Measurements from ENCODE around the gene NDUFA11.

DNA sequence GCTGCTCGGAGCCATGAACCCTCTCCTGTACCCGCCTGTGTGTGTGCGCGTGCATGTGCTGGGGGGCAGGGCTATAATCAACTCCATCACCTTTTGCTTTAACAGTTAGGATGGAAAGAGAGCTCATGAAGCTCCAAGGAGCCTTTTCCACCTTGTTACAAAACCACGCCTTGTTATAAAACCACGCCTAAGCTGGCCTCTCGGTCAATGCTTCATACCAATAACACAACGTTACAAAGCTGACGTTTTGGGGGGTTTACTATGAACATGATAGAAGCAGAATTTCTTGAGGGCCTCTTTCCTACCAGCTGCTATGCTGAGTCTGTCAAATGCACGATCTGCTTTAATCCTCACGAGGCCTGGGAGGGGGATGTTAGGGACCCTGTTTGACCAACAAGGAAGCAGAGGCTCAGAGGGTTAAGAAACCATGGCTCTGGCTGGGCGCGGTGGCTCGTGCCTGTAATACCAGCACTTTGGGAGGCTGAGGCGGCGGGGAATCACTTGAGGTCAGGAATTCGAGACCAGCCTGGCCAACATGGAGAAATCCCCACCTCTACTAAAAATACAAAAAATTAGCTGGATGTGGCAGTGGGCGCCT is 22.3 kb upstream of the NDUFA11 start:
- TF ChIP-seq, protein P1, sequence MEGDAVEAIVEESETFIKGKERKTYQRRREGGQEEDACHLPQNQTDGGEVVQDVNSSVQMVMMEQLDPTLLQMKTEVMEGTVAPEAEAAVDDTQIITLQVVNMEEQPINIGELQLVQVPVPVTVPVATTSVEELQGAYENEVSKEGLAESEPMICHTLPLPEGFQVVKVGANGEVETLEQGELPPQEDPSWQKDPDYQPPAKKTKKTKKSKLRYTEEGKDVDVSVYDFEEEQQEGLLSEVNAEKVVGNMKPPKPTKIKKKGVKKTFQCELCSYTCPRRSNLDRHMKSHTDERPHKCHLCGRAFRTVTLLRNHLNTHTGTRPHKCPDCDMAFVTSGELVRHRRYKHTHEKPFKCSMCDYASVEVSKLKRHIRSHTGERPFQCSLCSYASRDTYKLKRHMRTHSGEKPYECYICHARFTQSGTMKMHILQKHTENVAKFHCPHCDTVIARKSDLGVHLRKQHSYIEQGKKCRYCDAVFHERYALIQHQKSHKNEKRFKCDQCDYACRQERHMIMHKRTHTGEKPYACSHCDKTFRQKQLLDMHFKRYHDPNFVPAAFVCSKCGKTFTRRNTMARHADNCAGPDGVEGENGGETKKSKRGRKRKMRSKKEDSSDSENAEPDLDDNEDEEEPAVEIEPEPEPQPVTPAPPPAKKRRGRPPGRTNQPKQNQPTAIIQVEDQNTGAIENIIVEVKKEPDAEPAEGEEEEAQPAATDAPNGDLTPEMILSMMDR (IDR thresholded peaks at IDR 0.05), result no peak
- TF ChIP-seq EP300 (IDR thresholded peaks at IDR 0.05), result no peak
- no peak for TF ChIP-seq POLR2A (IDR thresholded peaks at IDR 0.05)
- TF ChIP-seq POLR2AphosphoS5 (IDR thresholded peaks at IDR 0.05), result no peak
